ENCODE results near the gene CFAP299. TPM values are rescaled to one million over a fixed set of nuclear protein-coding genes. Genes with fewer than 3 reads are reported as not detected.

The CFAP299 gene
- total RNA-seq, 2 donors from 2014 or later: not detected

GRCh38 chr4:80386281-80386886 lies 50.9 kb downstream of the CFAP299 start:
- Mint-ChIP-seq H3K27ac (no peak overlapping the region), H3K27me3 (ENCODE audit: insufficient read depth) (no peaks in the 10 kb centered on the region), H3K4me1 (no peaks in the 10 kb centered on the region), H3K36me3 (ENCODE audit: low read depth) (no peaks in the 10 kb centered on the region), H3K9me3 (peaks cover 3% of the 10 kb centered on the region), H3K4me3 (no peak overlapping the region)
- H3K27me3 ChIP-seq (ENCODE audit: control insufficient read depth, insufficient read depth, low read length, poor library complexity, severe bottlenecking): no peaks in the 10 kb centered on the region
- H3K4me1 ChIP-seq (ENCODE audit: control insufficient read depth, insufficient read depth, low read length): no peaks in the 10 kb centered on the region
- 96% methylated on average over 11 to 42 of the region's 42 CpGs for WGBS, 2 experiments (ENCODE audit: insufficient coverage in 1 of 2, insufficient read length in 1 of 2)
- peaks cover 5% of the 10 kb centered on the region for H3K9me3 ChIP-seq (ENCODE audit: control insufficient read depth, low read length)
- DNase-seq: no peak
- no peak overlapping the region for H3K4me3 ChIP-seq (ENCODE audit: low read length)
- no peaks in the 10 kb centered on the region for H3K36me3 ChIP-seq (ENCODE audit: control insufficient read depth, insufficient read depth, low read length)
- no peak overlapping the region for H3K9ac ChIP-seq (ENCODE audit: extremely low read depth, low read length, poor library complexity, severe bottlenecking)
- H3K27ac ChIP-seq (ENCODE audit: low read depth, low read length): no peak overlapping the region
- TF ChIP-seq CTCF (conservative IDR thresholded peaks at IDR 0.05): no peak

GRCh38 chr4:80387390-80388283 lies 52.1 kb downstream of the CFAP299 start:
- H3K27ac Mint-ChIP-seq: no peak overlapping the region
- H3K4me3 ChIP-seq (ENCODE audit: low read length): no peak overlapping the region
- H3K27ac ChIP-seq (ENCODE audit: low read depth, low read length): no peak overlapping the region
- WGBS, 2 experiments (ENCODE audit: insufficient coverage in 1 of 2, insufficient read length in 1 of 2): 92% methylated on average over 6 to 11 of the region's 11 CpGs
- peaks cover 3% of the 10 kb centered on the region for H3K9me3 Mint-ChIP-seq
- H3K27me3 ChIP-seq (ENCODE audit: control insufficient read depth, insufficient read depth, low read length, poor library complexity, severe bottlenecking): no peaks in the 10 kb centered on the region
- H3K9ac ChIP-seq (ENCODE audit: extremely low read depth, low read length, poor library complexity, severe bottlenecking): no peak overlapping the region
- no peak for DNase-seq
- no peak overlapping the region for H3K4me3 Mint-ChIP-seq
- H3K27me3 Mint-ChIP-seq (ENCODE audit: insufficient read depth): no peaks in the 10 kb centered on the region
- TF ChIP-seq CTCF (conservative IDR thresholded peaks at IDR 0.05): no peak
- H3K36me3 Mint-ChIP-seq (ENCODE audit: low read depth): no peaks in the 10 kb centered on the region
- no peaks in the 10 kb centered on the region for H3K36me3 ChIP-seq (ENCODE audit: control insufficient read depth, insufficient read depth, low read length)
- no peaks in the 10 kb centered on the region for H3K4me1 ChIP-seq (ENCODE audit: control insufficient read depth, insufficient read depth, low read length)
- no peaks in the 10 kb centered on the region for H3K9me3 ChIP-seq (ENCODE audit: control insufficient read depth, low read length)
- H3K4me1 Mint-ChIP-seq: no peaks in the 10 kb centered on the region

- H3K4me1 Mint-ChIP-seq: no peaks in the 10 kb centered on the region
- WGBS, 2 experiments (ENCODE audit: insufficient coverage in 1 of 2, insufficient read length in 1 of 2): 54 to 81% methylated on average over 3 to 8 of the region's 8 CpGs
- no peak for DNase-seq
- no peaks in the 10 kb centered on the region for H3K9me3 ChIP-seq (ENCODE audit: control insufficient read depth, low read length)
- no peaks in the 10 kb centered on the region for H3K27me3 ChIP-seq (ENCODE audit: control insufficient read depth, insufficient read depth, low read length, poor library complexity, severe bottlenecking)
- H3K4me3 ChIP-seq (ENCODE audit: low read length): no peak overlapping the region
- H3K27ac Mint-ChIP-seq: no peak overlapping the region
- H3K9me3 Mint-ChIP-seq: peaks cover 3% of the 10 kb centered on the region
- H3K4me1 ChIP-seq (ENCODE audit: control insufficient read depth, insufficient read depth, low read length): no peaks in the 10 kb centered on the region
- H3K36me3 ChIP-seq (ENCODE audit: control insufficient read depth, insufficient read depth, low read length): no peaks in the 10 kb centered on the region
- H3K27me3 Mint-ChIP-seq (ENCODE audit: insufficient read depth): no peaks in the 10 kb centered on the region
- H3K27ac ChIP-seq (ENCODE audit: low read depth, low read length): no peak overlapping the region
- no peak for TF ChIP-seq CTCF (conservative IDR thresholded peaks at IDR 0.05)
- H3K36me3 Mint-ChIP-seq (ENCODE audit: low read depth): no peaks in the 10 kb centered on the region
- no peak overlapping the region for H3K9ac ChIP-seq (ENCODE audit: extremely low read depth, low read length, poor library complexity, severe bottlenecking)
- H3K4me3 Mint-ChIP-seq: no peak overlapping the region
Measured at GRCh38 chr4:80388284-80388607, 52.7 kb downstream of the CFAP299 start.

Measured in endodermal cell (in vitro differentiated cells).